CD14-positive monocyte (primary cell): ENCODE measurements around the gene SGK2. TPM values are rescaled to one million over a fixed set of nuclear protein-coding genes. Genes with fewer than 3 reads are reported as not detected.

Source experiments
- DNase-seq, 3 donors: peaks; one replicate each; pipeline ENCODE4 v3.0.0-alpha.2; 2011 to 2022
- H2AFZ ChIP-seq: 2 replicates; pipeline ENCODE4 v1.6.0; 2012; ENCODE audit warnings: mild to moderate bottlenecking, low read depth, low read length, inconsistent platforms; ENCODE audit not compliant: insufficient read depth, poor library complexity, severe bottlenecking
- H3K27ac ChIP-seq, 2 donors: 1 replicate in 1 of 2; 2 replicates in 1 of 2; pipeline ENCODE4 v1.5.1; 2012 to 2013; ENCODE audit warnings: low read length in 2 of 2, control low read depth in 1 of 2, inconsistent platforms in 1 of 2, low read depth in 1 of 2, mild to moderate bottlenecking in 1 of 2
- H3K27me3 ChIP-seq, 2 donors: one replicate each; pipeline versions ENCODE4 v1.6.0 to v1.6.1; 2011 to 2013; ENCODE audit warnings: low read length in 2 of 2; ENCODE audit not compliant: control insufficient read depth in 2 of 2, insufficient read depth in 2 of 2
- H3K36me3 ChIP-seq, 2 donors: replicated peaks in 1 of 2; 1 replicate in 1 of 2; 2 replicates in 1 of 2; pipeline versions ENCODE4 v1.5.1 to v1.6.1; 2012 to 2013; ENCODE audit warnings: low read length in 2 of 2, control low read depth in 1 of 2, inconsistent platforms in 1 of 2, mild to moderate bottlenecking in 1 of 2; ENCODE audit not compliant: insufficient read depth in 2 of 2, control insufficient read depth in 1 of 2
- H3K4me1 ChIP-seq, 2 donors: 1 replicate in 1 of 2; 2 replicates in 1 of 2; pipeline versions ENCODE4 v1.5.1 to v1.6.1; 2012 to 2013; ENCODE audit warnings: low read length in 2 of 2, control low read depth in 1 of 2, inconsistent platforms in 1 of 2, mild to moderate bottlenecking in 1 of 2, moderate library complexity in 1 of 2; ENCODE audit not compliant: insufficient read depth in 2 of 2, control insufficient read depth in 1 of 2
- H3K4me2 ChIP-seq: replicated peaks from 2 replicates; pipeline ENCODE3; 2012; ENCODE audit warnings: low read length, moderate library complexity, mild to moderate bottlenecking; ENCODE audit not compliant: poor library complexity, severe bottlenecking; ENCODE audit errors: extremely low read depth
- H3K4me3 ChIP-seq, 3 experiments: fragments of 200-600 bp in 1 of 3; sonication (generic) in 1 of 3; replicated peaks in 1 of 3; 1 replicate in 2 of 3; 2 replicates in 1 of 3; pipeline ENCODE4 v1.5.1; 2011 to 2013; ENCODE audit warnings: low read length in 3 of 3, mild to moderate bottlenecking in 3 of 3, control low read depth in 2 of 3, low read depth in 2 of 3, inconsistent platforms in 1 of 3, moderate library complexity in 1 of 3
- H3K79me2 ChIP-seq: 2 replicates; pipeline ENCODE4 v1.6.0; 2012; ENCODE audit warnings: mild to moderate bottlenecking, control low read depth, inconsistent platforms, low read length, moderate library complexity; ENCODE audit not compliant: insufficient read depth
- H3K9ac ChIP-seq: 2 replicates; pipeline ENCODE4 v1.6.0; 2017; ENCODE audit warnings: low read length, mild to moderate bottlenecking; ENCODE audit not compliant: insufficient read depth, poor library complexity, severe bottlenecking
- H3K9me3 ChIP-seq, 2 donors: replicated peaks in 1 of 2; 1 replicate in 1 of 2; 2 replicates in 1 of 2; pipeline versions ENCODE4 v1.5.1 to v1.6.1; 2012 to 2013; ENCODE audit warnings: low read length in 2 of 2, control low read depth in 1 of 2; ENCODE audit not compliant: control insufficient read depth in 1 of 2, insufficient read depth in 1 of 2
- H4K20me1 ChIP-seq: 2 replicates; pipeline ENCODE4 v1.6.0; 2012; ENCODE audit warnings: mild to moderate bottlenecking, low read length, control low read depth, moderate library complexity; ENCODE audit not compliant: insufficient read depth
- H3K27ac Mint-ChIP-seq, 7 donors: one replicate each; pipeline ENCODE4 v1.8.0; 2020; ENCODE audit warnings: mild to moderate bottlenecking in 7 of 7, mixed read lengths in 7 of 7, moderate library complexity in 6 of 7, inconsistent platforms in 2 of 7
- H3K27me3 Mint-ChIP-seq, 3 donors: one replicate each; pipeline ENCODE4 v1.8.0; 2021 to 2022; ENCODE audit warnings: low read depth in 3 of 3, mild to moderate bottlenecking in 3 of 3, mixed read lengths in 3 of 3, moderate library complexity in 3 of 3, inconsistent platforms in 1 of 3
- H3K36me3 Mint-ChIP-seq, 2 donors: one replicate each; pipeline ENCODE4 v1.8.0; 2020; ENCODE audit warnings: mixed read lengths in 2 of 2, inconsistent platforms in 1 of 2, mild to moderate bottlenecking in 1 of 2
- H3K4me1 Mint-ChIP-seq: one replicate; pipeline ENCODE4 v1.8.0; 2020; ENCODE audit warnings: mild to moderate bottlenecking, mixed read lengths
- H3K4me3 Mint-ChIP-seq, 2 donors: one replicate each; pipeline ENCODE4 v1.8.0; 2020; ENCODE audit warnings: mild to moderate bottlenecking in 2 of 2, mixed read lengths in 2 of 2, moderate library complexity in 1 of 2
- H3K9me3 Mint-ChIP-seq, 7 donors: one replicate each; pipeline ENCODE4 v1.8.0; 2020 to 2022; ENCODE audit warnings: mixed read lengths in 7 of 7, mild to moderate bottlenecking in 6 of 7, moderate library complexity in 6 of 7, inconsistent platforms in 2 of 7
- CTCF ChIP-seq: fragments of 200-600 bp; IDR thresholded peaks from one replicate; pipeline ENCODE4 v1.8.0; 2022; ENCODE audit warnings: antibody characterized with exemption, mild to moderate bottlenecking
- WGBS: methylation state at CpG from one replicate; pipeline ENCODE4 v1.1.5; 2013; ENCODE audit warnings: missing lambda C conversion rate; ENCODE audit not compliant: insufficient coverage; 5-methylcytosine and 5-hydroxymethylcytosine counted together
- intact Hi-C, 2 donors: fragments of 100-400 bp; cut with micrococcal nuclease; formaldehyde crosslinking; loops; one replicate each; pipeline versions ENCODE4 v1.15.0 to v1.15.1; 2023
- polyA plus RNA-seq, 3 donors: library from polyadenylated mRNA; depleted of rRNA in 1 of 3; unstranded in 2 of 3; stranded (reverse) in 1 of 3; fragments of 300-500 nt in 2 of 3; fragments of >200 nt in 1 of 3; fragmentation: Illumina TruSeq in 2 of 3; gene quantifications; 1 replicate in 2 of 3; 2 replicates in 1 of 3; pipeline ENCODE4 v1.2.3, GENCODE V29; 2012 to 2021

Gene SGK2
- polyA plus RNA-seq, 3 donors: 0.17 TPM; not detected in 2

- no peak overlapping the region for H3K9ac ChIP-seq
- H3K27ac ChIP-seq: no peak overlapping the region
- no CpG with 5 or more reads among the region's 1 CpG for WGBS
- Mint-ChIP-seq H3K4me1 (peaks cover 12% of the 10 kb centered on the region), H3K27ac (no peak overlapping the region), H3K4me3 (no peak overlapping the region), H3K36me3 (no peaks in the 10 kb centered on the region), H3K9me3 (peaks cover 0 to 3% (median 2%) of the 10 kb centered on the region in 7 donors), H3K27me3 (peaks cover 0 to 8% (median 3%) of the 10 kb centered on the region in 3 donors)
- intact Hi-C loops: no loop called here
- no peak overlapping the region for H3K4me2 ChIP-seq
- DNase-seq: no peak
- TF ChIP-seq CTCF: no peak
- no peaks in the 10 kb centered on the region for H3K79me2 ChIP-seq
- peaks cover 12 to 20% of the 10 kb centered on the region in 2 donors for H3K4me1 ChIP-seq
- no peaks in the 10 kb centered on the region for H4K20me1 ChIP-seq
- H3K4me3 ChIP-seq: no peak overlapping the region
- no peaks in the 10 kb centered on the region for H3K36me3 ChIP-seq
- no peak overlapping the region for H2AFZ ChIP-seq
- no peaks in the 10 kb centered on the region for H3K27me3 ChIP-seq
- H3K9me3 ChIP-seq: no peaks in the 10 kb centered on the region
These were observed 42.5 kb upstream of the SGK2 start for GRCh38 chr20:43516251-43516824.

- Mint-ChIP-seq H3K9me3 (peaks cover 0 to 3% (median 0%) of the 10 kb centered on the region in 7 donors), H3K4me3 (no peak overlapping the region)
- intact Hi-C loops: no loop called here
These were observed 38.7 kb upstream of the SGK2 start for GRCh38 chr20:43520074-43520630.

More at GRCh38 chr20:43520074-43520630, 38.7 kb upstream of the SGK2 start:
- H3K27me3 Mint-ChIP-seq: peaks cover under 1 to 5% (median 5%) of the 10 kb centered on the region in 3 donors
- H3K4me2 ChIP-seq: no peak overlapping the region
- H3K4me1 ChIP-seq: peaks cover 2 to 7% of the 10 kb centered on the region in 2 donors
- H3K27me3 ChIP-seq: no peaks in the 10 kb centered on the region
- H3K27ac Mint-ChIP-seq: no peak overlapping the region
- no peaks in the 10 kb centered on the region for H3K9me3 ChIP-seq
- no peak for DNase-seq
- H3K27ac ChIP-seq: no peak overlapping the region
- H4K20me1 ChIP-seq: no peaks in the 10 kb centered on the region
- no CpG with 5 or more reads among the region's 1 CpG for WGBS
- TF ChIP-seq CTCF: no peak
- no peaks in the 10 kb centered on the region for H3K36me3 Mint-ChIP-seq
- H3K9ac ChIP-seq: no peak overlapping the region
- no peak overlapping the region for H2AFZ ChIP-seq
- no peak overlapping the region for H3K4me3 ChIP-seq
- H3K79me2 ChIP-seq: no peaks in the 10 kb centered on the region
- peaks cover 7% of the 10 kb centered on the region for H3K4me1 Mint-ChIP-seq
- H3K36me3 ChIP-seq: no peaks in the 10 kb centered on the region
